NCI-H128 (cell line): ENCODE data around the gene ATP1A3.

Experiments used
- DNase-seq: peaks from one replicate; lab custom pipeline; 2025; ENCODE audit not compliant: unreplicated experiment; lab: John Stamatoyannopoulos, UW

The ATP1A3 gene

DNA sequence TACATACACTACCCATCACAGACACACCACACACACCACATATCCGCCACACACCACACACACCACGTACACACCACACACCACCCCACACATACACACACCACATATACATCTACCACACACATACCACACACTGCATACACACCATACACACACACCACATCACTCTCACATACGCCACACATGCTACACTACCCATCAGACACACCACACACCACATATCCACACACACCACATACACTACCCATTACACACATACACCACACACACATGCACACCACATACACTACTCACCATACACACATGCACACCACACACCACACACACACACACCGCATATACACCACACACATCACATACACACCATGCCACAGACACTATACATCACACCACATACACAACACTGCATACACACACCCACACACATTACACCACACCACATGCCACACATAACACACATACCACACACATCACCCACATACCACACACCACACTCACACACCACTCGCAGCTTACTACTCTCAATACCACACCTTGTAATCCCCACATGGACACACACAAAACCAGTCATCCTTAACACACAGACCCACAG lies 75.3 kb downstream of the ATP1A3 start:
- no peak for DNase-seq

DNA sequence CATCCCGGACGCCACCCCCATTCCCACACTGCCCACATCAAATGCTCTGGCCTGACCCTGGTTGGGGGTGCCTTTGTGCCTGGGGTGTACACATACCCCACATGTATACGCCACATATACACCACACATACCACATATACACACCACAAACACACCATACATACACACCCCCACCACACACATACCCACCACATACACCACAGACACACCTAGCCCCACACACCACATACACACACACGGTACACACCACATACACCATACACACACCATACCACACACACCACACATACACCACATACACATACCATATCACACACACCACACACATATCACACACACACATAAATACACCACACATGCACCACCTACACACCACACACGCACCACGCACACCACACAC lies 75.9 kb downstream of the ATP1A3 start:
- DNase-seq = no peak

DNA sequence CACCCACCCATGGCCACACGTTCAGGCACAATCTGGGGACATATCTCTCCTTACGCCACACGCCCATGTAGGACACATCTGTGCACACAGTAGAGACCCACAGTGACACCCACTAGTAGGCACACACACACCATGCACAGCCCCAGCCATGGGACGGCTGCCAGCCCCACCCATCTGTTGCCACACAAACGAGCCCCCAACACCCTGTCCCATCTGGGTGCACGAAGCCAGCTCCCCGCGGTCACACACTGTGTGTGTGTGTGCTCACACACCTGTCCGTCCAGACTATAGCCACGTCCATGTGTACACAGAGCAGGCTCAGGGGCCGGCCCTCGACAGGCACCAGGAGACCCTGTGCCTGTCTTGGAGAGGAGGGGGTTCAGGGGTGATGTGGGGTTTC lies 76.4 kb downstream of the ATP1A3 start:
- DNase-seq = no peak
